AG09309 (cell line): ENCODE measurements around the gene PPCDC.
"Not testable (repeated sequence)": the region's sequence is repeated elsewhere in the genome, so short reads cannot be mapped to it uniquely, and the experiment has no call there.

Source experiments
- DNase-seq: peaks from one replicate; pipeline ENCODE4 v3.0.0-alpha.2; 2010; ENCODE audit warnings: low read depth
- H3K4me3 ChIP-seq: 2 replicates; pipeline ENCODE4 v1.5.1; 2011; ENCODE audit warnings: mild to moderate bottlenecking, low read depth, low read length, moderate library complexity; ENCODE audit not compliant: control insufficient read depth
- CTCF ChIP-seq: IDR thresholded peaks from 2 replicates; pipeline ENCODE4 v1.5.1; 2011; ENCODE audit warnings: mild to moderate bottlenecking, low read depth, low read length, inconsistent platforms; ENCODE audit not compliant: insufficient read depth, control insufficient read depth; ENCODE audit errors: missing control alignments

PPCDC gene

GRCh38 chr15:75065851-75066509 lies 42.6 kb downstream of the PPCDC start:
- TF ChIP-seq CTCF, result no peak
- no peak overlapping the region for H3K4me3 ChIP-seq
- DNase-seq, result no peak

GRCh38 chr15:75067123-75067830 lies 43.9 kb downstream of the PPCDC start:
- no peak overlapping the region for H3K4me3 ChIP-seq
- TF ChIP-seq CTCF, result no peak
- no peak for DNase-seq

DNA sequence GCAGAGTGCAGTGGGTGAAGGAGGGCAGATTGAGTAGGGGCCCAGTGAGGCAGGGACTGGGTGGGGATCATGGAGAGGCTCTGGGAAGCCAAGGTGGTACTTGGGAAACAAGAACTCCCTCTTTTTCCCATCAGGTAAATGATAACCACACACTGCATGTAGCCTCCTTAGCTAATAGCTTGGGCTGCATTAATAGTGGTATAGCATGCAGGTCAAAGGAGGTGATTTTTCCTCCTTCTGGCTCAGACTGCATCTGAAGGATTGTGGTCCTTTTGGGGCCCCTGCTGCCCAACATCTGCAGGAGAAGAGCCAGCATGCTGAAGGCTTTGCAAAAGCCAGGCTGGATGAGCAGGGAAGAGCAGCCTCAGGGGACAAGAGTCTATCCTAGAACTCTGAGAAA lies 45.4 kb downstream of the PPCDC start:
- no peak for TF ChIP-seq CTCF
- H3K4me3 ChIP-seq, result no peak overlapping the region
- DNase-seq, result no peak

GRCh38 chr15:75069301-75069925 lies 46.0 kb downstream of the PPCDC start:
- no peak for TF ChIP-seq CTCF
- H3K4me3 ChIP-seq, result no peak overlapping the region
- DNase-seq, result no peak

GRCh38 chr15:75070674-75071073 lies 47.3 kb downstream of the PPCDC start:
- TF ChIP-seq CTCF, result no peak
- no peak overlapping the region for H3K4me3 ChIP-seq
- no peak for DNase-seq

DNA sequence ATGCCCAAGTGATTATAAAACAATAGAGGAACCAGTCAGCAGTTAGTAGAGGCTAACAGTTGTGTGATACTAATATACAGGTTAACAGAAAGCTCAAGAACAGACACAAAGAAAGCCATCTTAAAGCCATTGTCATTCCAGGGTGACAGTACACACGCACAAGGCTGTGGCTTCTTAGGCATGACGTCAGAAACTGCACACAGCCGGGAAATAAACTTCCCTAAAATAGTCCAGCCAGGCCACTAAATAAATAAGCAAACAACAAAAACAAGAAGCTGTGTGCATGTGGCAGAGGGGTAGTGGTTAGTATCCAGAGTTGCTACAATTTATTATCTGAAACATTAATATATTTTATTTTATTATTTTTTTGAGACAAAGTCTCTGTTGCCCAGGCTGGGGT lies 49.8 kb downstream of the PPCDC start:
- DNase-seq, result no peak
- no peak for TF ChIP-seq CTCF
- H3K4me3 ChIP-seq, result no peak overlapping the region

- TF ChIP-seq CTCF, result no peak
- no peak for DNase-seq
- no peak overlapping the region for H3K4me3 ChIP-seq
These were observed 52.9 kb downstream of the PPCDC start for GRCh38 chr15:75076277-75076676.

DNA sequence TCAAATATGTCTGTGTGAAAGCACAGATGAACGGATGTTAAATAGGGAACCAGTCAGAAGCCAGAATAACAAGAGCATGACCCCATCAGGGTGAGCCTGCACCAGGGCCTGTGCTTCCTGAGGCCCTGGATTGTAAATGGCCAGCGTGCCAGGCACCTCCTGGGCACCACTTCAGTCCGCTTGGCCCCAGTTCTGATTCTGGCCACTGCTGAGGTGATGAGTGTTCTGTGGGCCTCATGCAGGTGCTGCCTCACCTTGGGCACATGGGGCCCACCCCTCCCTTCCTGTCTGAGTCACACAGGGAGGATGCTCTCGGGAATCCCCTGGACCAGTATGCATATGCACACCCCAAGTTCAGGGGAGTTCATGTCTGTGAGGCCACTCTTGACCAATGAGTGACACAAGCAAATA lies 54.2 kb downstream of the PPCDC start:
- not testable (repeated sequence) for DNase-seq

More for the DNA sequence above, 54.2 kb downstream of the PPCDC start:
- not testable (repeated sequence) for H3K4me3 ChIP-seq
